Endothelial cell of umbilical vein (primary cell): Measurements from ENCODE around the gene DUSP10.

Experiments
- CTCF ChIP-seq, 2 donors: IDR thresholded peaks; 1 replicate in 1 of 2; 2 replicates in 1 of 2; pipeline ENCODE4 v1.5.1; 2011; ENCODE audit warnings: low read length in 2 of 2, mild to moderate bottlenecking in 2 of 2, moderate library complexity in 2 of 2, control low read depth in 1 of 2, inconsistent platforms in 1 of 2, low read depth in 1 of 2; ENCODE audit not compliant: insufficient read depth in 1 of 2; ENCODE audit errors: extremely low read depth in 1 of 2
- JUN ChIP-seq: IDR thresholded peaks from 2 replicates; pipeline ENCODE4 v1.6.1; 2011; ENCODE audit warnings: borderline replicate concordance, low read depth; ENCODE audit not compliant: insufficient read length, insufficient read depth
- POLR2A ChIP-seq: IDR thresholded peaks from 2 replicates; pipeline ENCODE4 v1.6.1; 2012; ENCODE audit warnings: low read depth, mild to moderate bottlenecking, control low read depth, low read length

DNA sequence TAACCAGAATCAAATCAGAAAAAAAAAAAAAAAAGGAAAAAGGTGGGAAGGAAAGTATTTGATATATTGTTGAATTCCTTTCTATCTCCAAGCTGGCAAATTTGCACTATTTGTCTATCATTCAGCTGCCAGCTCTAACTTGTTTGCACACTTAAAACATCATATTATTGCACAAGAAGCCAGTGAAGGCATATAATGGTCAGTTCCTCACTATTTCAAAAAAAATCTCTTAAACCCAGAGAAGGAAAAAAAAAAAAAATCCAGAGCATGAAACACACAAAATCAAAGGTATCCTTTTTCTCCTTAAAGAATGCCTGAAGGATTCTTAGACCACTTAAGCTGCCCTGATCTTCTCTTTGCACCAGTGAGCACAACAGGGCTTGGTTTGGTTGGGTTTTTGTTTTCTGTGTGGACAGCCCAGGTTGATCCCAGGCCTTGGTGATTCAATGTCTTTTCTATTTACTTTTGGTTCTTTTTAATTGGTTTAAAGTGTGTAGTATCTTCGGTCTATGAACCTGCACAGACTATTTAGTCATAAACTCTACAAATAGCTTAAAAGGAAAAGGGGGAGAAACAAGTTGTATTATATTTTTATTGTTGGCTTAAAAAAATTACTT is 40.2 kb downstream of the DUSP10 start:
- TF ChIP-seq POLR2A = no peak
- no peak for TF ChIP-seq CTCF (IDR thresholded peaks at IDR 0.05; ENCODE audit: extremely low read depth in 1 of 2, insufficient read depth in 1 of 2, low read depth in 1 of 2, low read length in 2 of 2)
- no peak for TF ChIP-seq JUN
